Ishikawa (cell line): ENCODE measurements around the gene PINLYP.

ENCODE experiments used
- EP300 ChIP-seq: IDR thresholded peaks from 2 replicates; pipeline ENCODE4 v1.6.1; 2012; ENCODE audit warnings: borderline replicate concordance
- RAD21 ChIP-seq: IDR thresholded peaks from 2 replicates; pipeline ENCODE4 v1.6.1; 2012; ENCODE audit warnings: low read depth
- TAF1 ChIP-seq: IDR thresholded peaks from 2 replicates; pipeline ENCODE4 v1.6.1; 2012; ENCODE audit warnings: low read depth, mild to moderate bottlenecking
- TEAD4 ChIP-seq: IDR thresholded peaks from 2 replicates; pipeline ENCODE4 v1.6.1; 2012
- YY1 ChIP-seq: IDR thresholded peaks from 2 replicates; pipeline ENCODE4 v1.6.1; 2012; ENCODE audit warnings: low read depth
- ZBTB7A ChIP-seq: IDR thresholded peaks from 2 replicates; pipeline ENCODE4 v1.6.1; 2012; ENCODE audit warnings: low read depth
- TF ChIP-seq, protein P1 (sequence below): IDR thresholded peaks from 2 replicates; pipeline ENCODE4 v1.6.1; 2012
- TF ChIP-seq, protein P2 (sequence below): IDR thresholded peaks from 2 replicates; pipeline ENCODE4 v1.6.1; 2012

DNA sequence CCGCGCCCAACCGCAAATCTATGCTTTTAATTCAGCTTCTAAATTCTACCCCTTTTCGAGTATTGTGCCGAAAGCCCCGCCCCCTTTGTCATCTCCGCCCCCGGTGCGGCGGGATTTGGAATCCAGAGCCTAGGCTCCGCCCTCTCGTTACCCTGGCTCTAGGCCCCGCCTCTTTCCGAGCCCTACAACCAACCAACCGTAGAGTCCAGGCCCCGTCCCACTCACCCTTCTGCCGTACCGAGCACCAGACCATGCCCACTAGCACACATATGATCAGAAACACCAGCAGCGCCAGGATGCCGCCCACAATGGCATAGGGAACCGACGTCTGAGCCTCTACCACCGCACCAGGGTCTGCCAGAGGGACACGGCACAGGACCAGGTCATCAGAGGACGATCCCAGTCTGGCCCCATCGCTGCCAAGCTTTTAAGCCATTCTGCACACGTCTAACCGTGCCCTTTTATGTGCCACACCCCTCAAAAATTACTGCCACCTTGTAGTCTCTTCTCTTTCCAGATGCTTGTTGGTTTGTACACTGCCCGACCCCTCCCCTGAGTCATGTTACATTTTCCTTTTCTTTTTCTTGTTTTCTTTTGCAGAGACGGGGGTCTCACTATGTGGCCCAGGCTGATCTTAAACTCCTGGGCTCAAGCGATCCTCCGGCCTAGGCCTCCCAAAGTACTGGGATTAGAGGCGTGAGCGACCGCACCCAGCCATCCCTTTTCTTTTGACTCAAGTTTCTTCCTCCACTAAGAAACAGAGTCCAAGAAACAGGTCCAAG is 48.5 kb downstream of the PINLYP start:
- TF ChIP-seq RAD21: no peak
- TF ChIP-seq EP300: no peak
- TF ChIP-seq, protein P1, sequence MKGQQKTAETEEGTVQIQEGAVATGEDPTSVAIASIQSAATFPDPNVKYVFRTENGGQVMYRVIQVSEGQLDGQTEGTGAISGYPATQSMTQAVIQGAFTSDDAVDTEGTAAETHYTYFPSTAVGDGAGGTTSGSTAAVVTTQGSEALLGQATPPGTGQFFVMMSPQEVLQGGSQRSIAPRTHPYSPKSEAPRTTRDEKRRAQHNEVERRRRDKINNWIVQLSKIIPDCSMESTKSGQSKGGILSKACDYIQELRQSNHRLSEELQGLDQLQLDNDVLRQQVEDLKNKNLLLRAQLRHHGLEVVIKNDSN: no peak
- TF ChIP-seq TEAD4: no peak
- no peak for TF ChIP-seq YY1
- TF ChIP-seq, protein P2, sequence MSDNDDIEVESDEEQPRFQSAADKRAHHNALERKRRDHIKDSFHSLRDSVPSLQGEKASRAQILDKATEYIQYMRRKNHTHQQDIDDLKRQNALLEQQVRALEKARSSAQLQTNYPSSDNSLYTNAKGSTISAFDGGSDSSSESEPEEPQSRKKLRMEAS: no peak
- no peak for TF ChIP-seq TAF1
- no peak for TF ChIP-seq ZBTB7A
